Skin of body (tissue), 2 donors: Measurements from ENCODE around the gene RAD51B. TPM values are rescaled to one million over a fixed set of nuclear protein-coding genes. Genes with fewer than 3 reads are reported as not detected.

Experiments
- DNase-seq: peaks from one replicate; lab custom pipeline; 2025; lab: John Stamatoyannopoulos, UW
- total RNA-seq: library from RNA; depleted of rRNA; stranded (reverse); fragments of >200 nt; gene quantifications from one replicate; pipeline ENCODE4 v1.2.3, GENCODE V29; 2014

Gene RAD51B
- total RNA-seq, 1 donor from 2014 or later = 35.1 TPM

GRCh38 chr14:68603533-68604360, 784.2 kb downstream of the RAD51B start:
- DNase-seq = no peak

GRCh38 chr14:68604361-68604730, 784.8 kb downstream of the RAD51B start:
- no peak for DNase-seq

GRCh38 chr14:68604822-68605221, 785.2 kb downstream of the RAD51B start:
- DNase-seq = no peak

GRCh38 chr14:68606176-68606575, 786.6 kb downstream of the RAD51B start:
- no peak for DNase-seq

GRCh38 chr14:68606644-68607043, 787.1 kb downstream of the RAD51B start:
- no peak for DNase-seq

- no peak for DNase-seq
Observed at GRCh38 chr14:68607081-68607866, 787.7 kb downstream of the RAD51B start.

GRCh38 chr14:68607867-68608573, 788.4 kb downstream of the RAD51B start:
- no peak for DNase-seq

GRCh38 chr14:68608574-68608962, 789.0 kb downstream of the RAD51B start:
- DNase-seq = no peak

- no peak for DNase-seq
Observed at GRCh38 chr14:68609012-68609411, 789.4 kb downstream of the RAD51B start.

- DNase-seq = no peak
Observed at GRCh38 chr14:68610251-68610793, 790.7 kb downstream of the RAD51B start.

GRCh38 chr14:68611599-68611998, 792.0 kb downstream of the RAD51B start:
- DNase-seq = no peak

GRCh38 chr14:68612049-68612448, 792.5 kb downstream of the RAD51B start:
- DNase-seq = no peak

GRCh38 chr14:68616221-68616902, 796.8 kb downstream of the RAD51B start:
- no peak for DNase-seq

GRCh38 chr14:68619790-68620574, 800.4 kb downstream of the RAD51B start:
- no peak for DNase-seq

- peak; percentile 87 for DNase-seq
Observed at GRCh38 chr14:68621400-68622365, 802.1 kb downstream of the RAD51B start.

GRCh38 chr14:68622856-68623255, 803.3 kb downstream of the RAD51B start:
- no peak for DNase-seq

- no peak for DNase-seq
Observed at GRCh38 chr14:68623307-68623706, 803.7 kb downstream of the RAD51B start.

- DNase-seq = no peak
Observed at GRCh38 chr14:68623826-68624225, 804.2 kb downstream of the RAD51B start.

- no peak for DNase-seq
Observed at GRCh38 chr14:68624541-68625220, 805.1 kb downstream of the RAD51B start.
